Endothelial cell of umbilical vein (primary cell): Measurements from ENCODE around the gene PRH1. TPM values are rescaled to one million over a fixed set of nuclear protein-coding genes. Genes with fewer than 3 reads are reported as not detected.

Source experiments
- BruUV-seq: library from RNA; stranded (reverse); fragments of 400-500 nt; replicated peaks from 2 replicates; lab custom pipeline; 2021; lab: Mats Ljungman, UMichigan
- CTCF ChIA-PET: fragments of 300-600, 350-600 bp; sonication (Branson Sonifier 250); formaldehyde crosslinking; loops from one replicate; lab custom pipeline; 2021; ENCODE audit warnings: antibody characterized with exemption, inconsistent platforms; lab: Charles Lee
- POLR2A ChIA-PET: fragments of 300-600, 350-600 bp; sonication (Branson Sonifier 250); formaldehyde crosslinking; loops from one replicate; lab custom pipeline; 2021; ENCODE audit warnings: antibody characterized with exemption, inconsistent platforms; lab: Charles Lee
- DNase-seq: peaks from one replicate; pipeline ENCODE4 v3.0.0-alpha.2; 2011; ENCODE audit warnings: low read depth, low spot score
- FAIRE-seq: peaks from 2 replicates; lab custom pipeline; 2011; peaks lifted over from hg19 to GRCh38; lab: Jason Lieb, UNC
- H2AFZ ChIP-seq: 2 replicates; pipeline ENCODE4 v1.6.0; 2012; ENCODE audit warnings: low read depth, low read length, control low read depth, inconsistent platforms
- H3K27ac ChIP-seq: 2 replicates; pipeline ENCODE4 v1.5.1; 2011; ENCODE audit warnings: low read depth, mild to moderate bottlenecking, control low read depth, low read length, moderate library complexity; ENCODE audit not compliant: insufficient read depth
- H3K27me3 ChIP-seq, 2 experiments: 2 replicates each; pipeline versions ENCODE4 v1.6.0 to v1.6.1; 2011; ENCODE audit warnings: low read length in 2 of 2, mixed read lengths in 1 of 2; ENCODE audit not compliant: control insufficient read depth in 2 of 2, insufficient read depth in 2 of 2
- H3K36me3 ChIP-seq, 2 experiments: 2 replicates in 1 of 2; 3 replicates in 1 of 2; pipeline ENCODE4 v1.5.1; 2011; ENCODE audit warnings: low read length in 2 of 2, mild to moderate bottlenecking in 1 of 2, moderate library complexity in 1 of 2; ENCODE audit not compliant: control insufficient read depth in 2 of 2, insufficient read depth in 2 of 2; ENCODE audit errors: extremely low read depth in 1 of 2
- H3K4me1 ChIP-seq: 3 replicates; pipeline ENCODE4 v1.5.1; 2011; ENCODE audit warnings: mild to moderate bottlenecking, low read length; ENCODE audit not compliant: control insufficient read depth, insufficient read depth; ENCODE audit errors: extremely low read depth
- H3K4me2 ChIP-seq: 2 replicates; pipeline ENCODE4 v1.6.1; 2011; ENCODE audit warnings: low read length, control low read depth, mixed read lengths; ENCODE audit not compliant: insufficient read depth
- H3K4me3 ChIP-seq, 3 experiments: fragments of 200-600 bp in 1 of 3; sonication (generic), shearing (Covaris generic) in 1 of 3; replicated peaks in 1 of 3; 2 replicates each; pipeline ENCODE4 v1.5.1; 2011 to 2016; ENCODE audit warnings: control low read depth in 3 of 3, low read length in 3 of 3, mild to moderate bottlenecking in 2 of 3, inconsistent platforms in 1 of 3, low read depth in 1 of 3, moderate library complexity in 1 of 3; ENCODE audit not compliant: insufficient read depth in 1 of 3
- H3K79me2 ChIP-seq: 2 replicates; pipeline ENCODE4 v1.6.0; 2012; ENCODE audit warnings: low read length, inconsistent platforms; ENCODE audit not compliant: control insufficient read depth, insufficient read depth
- H3K9ac ChIP-seq: replicated peaks from 2 replicates; pipeline ENCODE3; 2011; ENCODE audit warnings: low read length, control low read depth; ENCODE audit not compliant: insufficient read depth; ENCODE audit errors: extremely low read depth
- H3K9me1 ChIP-seq: replicated peaks from 3 replicates; pipeline ENCODE4 v1.6.0; 2011; ENCODE audit warnings: mild to moderate bottlenecking, low read length; ENCODE audit not compliant: control insufficient read depth, insufficient read depth; ENCODE audit errors: extremely low read depth
- H3K9me3 ChIP-seq: replicated peaks from 2 replicates; pipeline ENCODE4 v1.5.1; 2012; ENCODE audit warnings: low read length, inconsistent platforms; ENCODE audit not compliant: control insufficient read depth, insufficient read depth
- H4K20me1 ChIP-seq: replicated peaks from 2 replicates; pipeline ENCODE3; 2011; ENCODE audit warnings: mild to moderate bottlenecking, low read length; ENCODE audit not compliant: control insufficient read depth, insufficient read depth; ENCODE audit errors: extremely low read depth
- EZH2 ChIP-seq: IDR thresholded peaks from 2 replicates; pipeline ENCODE4 v1.6.1; 2012; ENCODE audit warnings: borderline replicate concordance, low read depth, mild to moderate bottlenecking, moderate library complexity, low read length, inconsistent platforms; ENCODE audit not compliant: severe bottlenecking
- FOS ChIP-seq: IDR thresholded peaks from 2 replicates; pipeline ENCODE4 v1.6.1; 2011; ENCODE audit warnings: mild to moderate bottlenecking, low read length, moderate library complexity, borderline replicate concordance; ENCODE audit not compliant: insufficient read depth
- GATA2 ChIP-seq: IDR thresholded peaks from 2 replicates; pipeline ENCODE4 v1.7.0; 2011; ENCODE audit warnings: low read depth, mild to moderate bottlenecking, moderate library complexity, mixed read lengths, low read length; ENCODE audit not compliant: insufficient read length, insufficient read depth
- JUN ChIP-seq: IDR thresholded peaks from 2 replicates; pipeline ENCODE4 v1.6.1; 2011; ENCODE audit warnings: borderline replicate concordance, low read depth; ENCODE audit not compliant: insufficient read length, insufficient read depth
- MYC ChIP-seq: IDR thresholded peaks from one replicate; pipeline ENCODE4 v1.6.1; 2011; ENCODE audit warnings: mild to moderate bottlenecking, low read depth, low read length
- POLR2A ChIP-seq: IDR thresholded peaks from 2 replicates; pipeline ENCODE4 v1.6.1; 2012; ENCODE audit warnings: low read depth, mild to moderate bottlenecking, control low read depth, low read length
- POLR2AphosphoS5 ChIP-seq: IDR thresholded peaks from 2 replicates; pipeline ENCODE4 v1.6.1; 2012; ENCODE audit warnings: low read depth, mild to moderate bottlenecking, control low read depth, low read length, moderate library complexity; ENCODE audit not compliant: insufficient read depth
- dilution Hi-C: fragments of 300-500 bp; cut with MboI; formaldehyde crosslinking; loops from one replicate; pipeline ENCODE4 v1.15.0; 2019; ENCODE audit warnings: low sequenced_read_pairs; ENCODE audit not compliant: extremely low pct_ligation_motif_present
- intact Hi-C: fragments of 100-400 bp; cut with micrococcal nuclease; formaldehyde crosslinking; loops from one replicate; pipeline ENCODE4 v1.10.0; 2022
- polyA plus RNA-seq, 4 experiments: library from polyadenylated mRNA; depleted of rRNA in 3 of 4; stranded (reverse) in 3 of 4; unstranded in 1 of 4; fragments of >200 nt; gene quantifications; 2 replicates each; pipeline versions ENCODE4 v1.2.1 to v1.2.3, GENCODE V29; 2011 to 2012; ENCODE audit warnings: missing spikeins in 1 of 4
- total RNA-seq: library from RNA; stranded (reverse); gene quantifications from 2 replicates; pipeline ENCODE4 v1.2.3, GENCODE V29; 2021
- TF ChIP-seq, protein P1 (sequence below), 2 donors: IDR thresholded peaks; 1 replicate in 1 of 2; 2 replicates in 1 of 2; pipeline ENCODE4 v1.5.1; 2011; ENCODE audit warnings: low read length in 2 of 2, mild to moderate bottlenecking in 2 of 2, moderate library complexity in 2 of 2, control low read depth in 1 of 2, inconsistent platforms in 1 of 2, low read depth in 1 of 2; ENCODE audit not compliant: insufficient read depth in 1 of 2; ENCODE audit errors: extremely low read depth in 1 of 2
- TF ChIP-seq, protein P2 (sequence below): IDR thresholded peaks from 2 replicates; pipeline ENCODE4 v1.6.1; 2011; ENCODE audit not compliant: insufficient read depth, insufficient read length

The PRH1 gene
- total and polyA plus RNA-seq, 2 donors (not counting 3 experiments of a cell fraction or from before 2014, with no cell fraction given), result 2.3 to 16.2 TPM

DNA sequence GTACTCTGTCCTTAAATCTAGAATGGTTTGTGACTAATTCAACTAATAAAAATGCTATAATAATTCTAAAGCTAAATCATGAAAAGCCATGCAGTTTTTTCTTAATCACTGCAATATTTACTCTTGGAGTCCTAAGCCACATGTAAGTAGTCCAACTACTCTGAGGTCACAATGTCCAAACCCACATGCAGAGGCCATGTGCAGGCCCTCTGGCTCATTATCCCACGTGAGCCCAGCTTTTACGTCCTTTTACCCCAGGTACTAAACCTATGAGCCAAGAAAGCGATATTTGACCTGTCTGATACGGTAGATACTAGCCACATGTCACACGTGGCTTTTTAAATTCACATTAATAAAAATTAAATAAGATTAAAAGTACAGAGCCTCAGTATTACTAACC lies 12.8 kb upstream of the PRH1 start:
- Histone ChIP-seq H4K20me1 (no peaks in the 10 kb centered on the region), H3K4me2 (no peak overlapping the region), H3K27me3 (no peaks in the 10 kb centered on the region), H3K27ac (no peak overlapping the region), H3K4me3 (no peak overlapping the region), H3K36me3 (no peaks in the 10 kb centered on the region), H3K79me2 (no peaks in the 10 kb centered on the region), H2AFZ (no peak overlapping the region), H3K9ac (no peak overlapping the region), H3K4me1 (no peaks in the 10 kb centered on the region), H3K9me1 (no peaks in the 10 kb centered on the region), H3K9me3 (no peaks in the 10 kb centered on the region)
- DNase-seq, result no peak
- dilution Hi-C loops, result no loop called here
- no TSS peak for BruUV-seq
- intact Hi-C loops, result no loop called here
- FAIRE-seq, result no peak
- ChIA-PET POLR2A (no interaction called here), CTCF (no interaction called here)
- TF ChIP-seq EZH2, result no peak
- TF ChIP-seq GATA2, result no peak
- TF ChIP-seq POLR2AphosphoS5, result no peak
- TF ChIP-seq JUN, result no peak
- no peak for TF ChIP-seq MYC
- no peak for TF ChIP-seq FOS
- TF ChIP-seq, protein P1, sequence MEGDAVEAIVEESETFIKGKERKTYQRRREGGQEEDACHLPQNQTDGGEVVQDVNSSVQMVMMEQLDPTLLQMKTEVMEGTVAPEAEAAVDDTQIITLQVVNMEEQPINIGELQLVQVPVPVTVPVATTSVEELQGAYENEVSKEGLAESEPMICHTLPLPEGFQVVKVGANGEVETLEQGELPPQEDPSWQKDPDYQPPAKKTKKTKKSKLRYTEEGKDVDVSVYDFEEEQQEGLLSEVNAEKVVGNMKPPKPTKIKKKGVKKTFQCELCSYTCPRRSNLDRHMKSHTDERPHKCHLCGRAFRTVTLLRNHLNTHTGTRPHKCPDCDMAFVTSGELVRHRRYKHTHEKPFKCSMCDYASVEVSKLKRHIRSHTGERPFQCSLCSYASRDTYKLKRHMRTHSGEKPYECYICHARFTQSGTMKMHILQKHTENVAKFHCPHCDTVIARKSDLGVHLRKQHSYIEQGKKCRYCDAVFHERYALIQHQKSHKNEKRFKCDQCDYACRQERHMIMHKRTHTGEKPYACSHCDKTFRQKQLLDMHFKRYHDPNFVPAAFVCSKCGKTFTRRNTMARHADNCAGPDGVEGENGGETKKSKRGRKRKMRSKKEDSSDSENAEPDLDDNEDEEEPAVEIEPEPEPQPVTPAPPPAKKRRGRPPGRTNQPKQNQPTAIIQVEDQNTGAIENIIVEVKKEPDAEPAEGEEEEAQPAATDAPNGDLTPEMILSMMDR (IDR thresholded peaks at IDR 0.05; ENCODE audit: extremely low read depth in 1 of 2, insufficient read depth in 1 of 2, low read depth in 1 of 2, low read length in 2 of 2), result no peak
- TF ChIP-seq POLR2A, result no peak
- TF ChIP-seq, protein P2, sequence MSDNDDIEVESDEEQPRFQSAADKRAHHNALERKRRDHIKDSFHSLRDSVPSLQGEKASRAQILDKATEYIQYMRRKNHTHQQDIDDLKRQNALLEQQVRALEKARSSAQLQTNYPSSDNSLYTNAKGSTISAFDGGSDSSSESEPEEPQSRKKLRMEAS, result no peak
